HFF-Myc (cell line): ENCODE data around the gene SAMD13.
"Not testable (repeated sequence)": the region's sequence is repeated elsewhere in the genome, so short reads cannot be mapped to it uniquely, and the experiment has no call there.

Experiments
- DNase-seq: peaks from one replicate; pipeline ENCODE4 v3.0.0-alpha.2; 2011; ENCODE audit warnings: low read depth; ENCODE audit errors: extremely low read depth
- H3K4me3 ChIP-seq: replicated peaks from 2 replicates; pipeline ENCODE4 v1.5.1; 2011; ENCODE audit warnings: low read depth, mild to moderate bottlenecking, control low read depth, low read length
- TF ChIP-seq, protein P1 (sequence below): IDR thresholded peaks from 2 replicates; pipeline ENCODE4 v1.5.1; 2012; ENCODE audit warnings: mild to moderate bottlenecking, low read depth, low read length, control low read depth; ENCODE audit errors: missing control alignments

SAMD13 gene

DNA sequence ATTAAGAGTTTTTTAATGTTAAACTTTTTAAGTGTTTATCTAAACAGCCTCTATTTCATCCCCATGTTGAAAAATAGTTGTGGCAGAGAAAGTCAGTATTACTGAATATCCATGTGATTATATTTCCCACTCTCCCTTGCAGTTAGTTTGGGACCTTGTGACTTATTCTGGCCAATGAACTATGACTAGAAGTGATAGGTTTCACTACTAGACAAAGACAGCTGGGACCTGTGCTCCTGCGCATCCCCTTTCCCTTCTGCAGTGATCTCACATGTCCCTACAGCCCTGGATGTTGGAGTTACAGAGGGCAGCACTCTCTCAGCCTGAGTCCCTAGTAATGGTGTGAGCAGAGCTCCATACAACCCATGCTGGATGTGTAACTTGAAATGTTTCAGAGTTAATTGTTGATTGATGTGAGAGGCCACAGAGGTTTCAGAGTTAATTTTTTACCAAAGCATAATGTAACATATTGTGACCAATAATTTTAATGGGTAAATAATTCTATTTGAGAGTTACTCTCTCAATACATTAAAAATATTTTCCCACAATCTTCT is 18.7 kb upstream of the SAMD13 start:
- TF ChIP-seq, protein P1, sequence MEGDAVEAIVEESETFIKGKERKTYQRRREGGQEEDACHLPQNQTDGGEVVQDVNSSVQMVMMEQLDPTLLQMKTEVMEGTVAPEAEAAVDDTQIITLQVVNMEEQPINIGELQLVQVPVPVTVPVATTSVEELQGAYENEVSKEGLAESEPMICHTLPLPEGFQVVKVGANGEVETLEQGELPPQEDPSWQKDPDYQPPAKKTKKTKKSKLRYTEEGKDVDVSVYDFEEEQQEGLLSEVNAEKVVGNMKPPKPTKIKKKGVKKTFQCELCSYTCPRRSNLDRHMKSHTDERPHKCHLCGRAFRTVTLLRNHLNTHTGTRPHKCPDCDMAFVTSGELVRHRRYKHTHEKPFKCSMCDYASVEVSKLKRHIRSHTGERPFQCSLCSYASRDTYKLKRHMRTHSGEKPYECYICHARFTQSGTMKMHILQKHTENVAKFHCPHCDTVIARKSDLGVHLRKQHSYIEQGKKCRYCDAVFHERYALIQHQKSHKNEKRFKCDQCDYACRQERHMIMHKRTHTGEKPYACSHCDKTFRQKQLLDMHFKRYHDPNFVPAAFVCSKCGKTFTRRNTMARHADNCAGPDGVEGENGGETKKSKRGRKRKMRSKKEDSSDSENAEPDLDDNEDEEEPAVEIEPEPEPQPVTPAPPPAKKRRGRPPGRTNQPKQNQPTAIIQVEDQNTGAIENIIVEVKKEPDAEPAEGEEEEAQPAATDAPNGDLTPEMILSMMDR: no peak
- no peak for DNase-seq
- no peak overlapping the region for H3K4me3 ChIP-seq

GRCh38 chr1:84283381-84283780 is 18.1 kb upstream of the SAMD13 start:
- TF ChIP-seq, protein P1: no peak
- DNase-seq: no peak
- H3K4me3 ChIP-seq: no peak overlapping the region

DNA sequence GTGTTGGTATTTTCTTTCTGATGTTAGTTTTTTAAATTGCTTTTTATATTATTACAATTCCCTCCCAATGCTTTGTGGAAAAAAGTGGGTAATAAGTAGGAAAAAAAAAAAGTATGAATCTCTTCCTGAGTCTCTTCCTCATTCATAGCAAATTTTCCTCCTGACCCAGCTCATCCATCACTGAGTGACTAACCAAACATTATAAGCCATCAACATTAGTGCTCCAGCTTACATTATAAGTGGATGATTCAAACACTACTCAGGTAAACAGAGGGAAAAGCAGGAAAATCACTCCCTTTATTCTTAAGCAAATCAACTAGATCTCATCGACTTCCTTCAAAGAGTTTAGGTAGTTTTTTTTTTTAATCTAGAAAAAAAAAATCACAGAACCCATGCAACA is 15.4 kb upstream of the SAMD13 start:
- DNase-seq: no peak
- H3K4me3 ChIP-seq: no peak overlapping the region
- TF ChIP-seq, protein P1: no peak

- DNase-seq, H3K4me3 ChIP-seq: not testable (repeated sequence)
These were observed 14.1 kb upstream of the SAMD13 start for GRCh38 chr1:84287389-84287788.

DNA sequence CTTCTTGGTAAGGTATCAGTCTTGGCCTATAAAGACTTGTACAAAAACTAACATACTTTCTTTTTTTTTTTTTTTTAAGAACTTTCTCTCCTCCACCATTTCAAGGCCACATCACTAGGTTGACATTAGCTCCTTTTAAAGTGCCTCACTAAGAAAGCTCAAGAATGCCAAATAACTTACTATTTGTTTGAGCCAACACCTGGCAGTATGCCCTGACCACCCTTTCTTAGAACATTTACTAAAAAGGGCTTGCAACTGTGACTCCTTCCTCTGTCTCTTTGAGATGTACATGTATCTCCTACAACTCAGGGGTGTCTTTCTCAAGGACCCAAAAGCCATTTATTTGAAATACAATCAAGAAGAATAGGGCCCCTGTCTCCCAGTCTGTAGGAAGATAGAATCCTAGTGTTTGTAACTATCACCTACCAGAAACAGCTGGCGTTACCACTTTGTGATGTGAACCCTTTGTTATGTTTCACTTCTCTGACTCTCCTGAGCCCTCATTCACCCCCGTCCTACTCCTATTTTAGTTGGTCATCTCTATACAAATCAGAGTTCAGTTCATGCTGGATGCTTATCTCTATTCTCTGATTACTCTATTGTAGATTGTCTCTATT is 12.2 kb upstream of the SAMD13 start:
- DNase-seq: no peak
- no peak overlapping the region for H3K4me3 ChIP-seq
- TF ChIP-seq, protein P1: no peak

- TF ChIP-seq, protein P1: no peak
- no peak for DNase-seq
- no peak overlapping the region for H3K4me3 ChIP-seq
These were observed 9.4 kb upstream of the SAMD13 start for GRCh38 chr1:84291882-84292655.

- TF ChIP-seq, protein P1: no peak
- H3K4me3 ChIP-seq: no peak overlapping the region
- no peak for DNase-seq
These were observed 7.7 kb upstream of the SAMD13 start for GRCh38 chr1:84293766-84294165.
